HCT116 (cell line): ENCODE data around the gene MTHFS. TPM values are rescaled to one million over a fixed set of nuclear protein-coding genes. Genes with fewer than 3 reads are reported as not detected.

ENCODE experiments used
- ATAC-seq: fragments of 200-7000 bp; cut with Tn5 transposase; 2 replicates; pipeline ENCODE4 v1.9.1; 2020; ENCODE audit warnings: mild to moderate bottlenecking, moderate library complexity
- BruUV-seq: library from RNA; stranded (reverse); fragments of 400-500 nt; replicated peaks from 2 replicates; lab custom pipeline; 2021; lab: Mats Ljungman, UMichigan
- CTCF ChIA-PET: fragments of 300-600 bp; sonication (Branson Sonifier 250); formaldehyde crosslinking; loops from one replicate; lab custom pipeline; 2021; ENCODE audit warnings: antibody characterized with exemption; lab: Charles Lee
- POLR2A ChIA-PET: fragments of 300-600, 350-600 bp; sonication (Branson Sonifier 250); formaldehyde crosslinking; loops from one replicate; lab custom pipeline; 2021; ENCODE audit warnings: antibody characterized with exemption; lab: Charles Lee
- RAD21 ChIA-PET, 2 experiments: fragments of 300-600 bp; sonication (Branson Sonifier 250); formaldehyde crosslinking; loops; one replicate each; lab custom pipeline; 2023; ENCODE audit warnings: low total read pairs in 2 of 2; ENCODE audit not compliant: uncharacterized antibody in 2 of 2, unreplicated experiment in 2 of 2, low non-redundant PET in 1 of 2; lab: Charles Lee
- DNase-seq: peaks from one replicate; pipeline ENCODE4 v3.0.0-alpha.2; 2010; ENCODE audit warnings: low read depth, low spot score
- H2AFZ ChIP-seq: fragments of 200-600 bp; shearing (Covaris generic), sonication (generic); 2 replicates; pipeline ENCODE4 v1.6.1; 2017; ENCODE audit warnings: low read depth, mixed run types, mixed read lengths, antibody characterized with exemption, low read length; ENCODE audit not compliant: poor library complexity, severe bottlenecking
- H3K27ac ChIP-seq: 2 replicates; pipeline ENCODE4 v1.5.1; 2012; ENCODE audit warnings: low read depth, low read length
- H3K27me3 ChIP-seq: fragments of 200-600 bp; sonication (generic); 2 replicates; pipeline ENCODE4 v1.6.1; 2016; ENCODE audit warnings: mixed run types, low read length, mixed read lengths; ENCODE audit not compliant: insufficient read depth
- H3K36me3 ChIP-seq, 2 experiments: fragments of 200-500 bp in 1 of 2; fragments of 200-600 bp in 1 of 2; sonication (Bioruptor generic) in 1 of 2; sonication (generic) in 1 of 2; 2 replicates each; pipeline versions ENCODE4 v1.5.1 to v1.6.1; 2014 to 2016; ENCODE audit warnings: low read length in 2 of 2, inconsistent platforms in 1 of 2, mixed read lengths in 1 of 2, mixed run types in 1 of 2; ENCODE audit not compliant: insufficient read depth in 2 of 2, control insufficient read depth in 1 of 2
- H3K4me1 ChIP-seq, 2 experiments: fragments of 200-600 bp in 1 of 2; sonication (generic) in 1 of 2; 2 replicates each; pipeline versions ENCODE4 v1.5.1 to v1.6.1; 2012 to 2017; ENCODE audit warnings: low read length in 2 of 2, inconsistent platforms in 1 of 2, mild to moderate bottlenecking in 1 of 2, mixed read lengths in 1 of 2, mixed run types in 1 of 2, moderate library complexity in 1 of 2; ENCODE audit not compliant: insufficient read depth in 2 of 2, control insufficient read depth in 1 of 2
- H3K4me2 ChIP-seq: fragments of 200-600 bp; sonication (generic); 2 replicates; pipeline ENCODE4 v1.6.1; 2017; ENCODE audit warnings: mixed run types, low read length, mixed read lengths
- H3K4me3 ChIP-seq, 2 experiments: fragments of 200-600 bp in 1 of 2; sonication (generic) in 1 of 2; replicated peaks in 1 of 2; 2 replicates each; pipeline ENCODE4 v1.5.1; 2011 to 2016; ENCODE audit warnings: low read length in 2 of 2, control low read depth in 1 of 2, low read depth in 1 of 2, mild to moderate bottlenecking in 1 of 2, mixed read lengths in 1 of 2, mixed run types in 1 of 2
- H3K79me2 ChIP-seq: fragments of 200-600 bp; sonication (generic); 2 replicates; pipeline ENCODE4 v1.6.1; 2017; ENCODE audit warnings: mild to moderate bottlenecking, mixed run types, low read length, moderate library complexity, mixed read lengths; ENCODE audit not compliant: insufficient read depth
- H3K9ac ChIP-seq: fragments of 200-600 bp; sonication (generic); 2 replicates; pipeline ENCODE4 v1.6.1; 2016; ENCODE audit warnings: low read length, mixed read lengths
- H3K9me2 ChIP-seq: fragments of 200-600 bp; sonication (generic), shearing (Covaris generic); 2 replicates; pipeline ENCODE4 v1.6.1; 2017; ENCODE audit warnings: mixed run types, mild to moderate bottlenecking, moderate library complexity; ENCODE audit not compliant: insufficient read depth
- H3K9me3 ChIP-seq, 2 experiments: fragments of 200-500 bp in 1 of 2; fragments of 200-600 bp in 1 of 2; sonication (Bioruptor generic) in 1 of 2; sonication (generic) in 1 of 2; 2 replicates each; pipeline ENCODE4 v1.6.1; 2014 to 2017; ENCODE audit warnings: low read length in 2 of 2, mixed read lengths in 2 of 2, inconsistent platforms in 1 of 2, low read depth in 1 of 2, mild to moderate bottlenecking in 1 of 2, mixed run types in 1 of 2, moderate library complexity in 1 of 2; ENCODE audit not compliant: control insufficient read depth in 1 of 2, insufficient read depth in 1 of 2
- H4K20me1 ChIP-seq: fragments of 200-600 bp; sonication (generic), shearing (Covaris generic); 2 replicates; pipeline ENCODE4 v1.6.1; 2017; ENCODE audit warnings: mixed run types, mild to moderate bottlenecking, moderate library complexity; ENCODE audit not compliant: insufficient read depth
- ATF3 ChIP-seq: IDR thresholded peaks from 2 replicates; pipeline ENCODE4 v1.6.1; 2012
- CBX3 ChIP-seq: IDR thresholded peaks from 2 replicates; pipeline ENCODE4 v1.6.1; 2012; ENCODE audit warnings: low read depth
- CEBPB ChIP-seq: IDR thresholded peaks from 2 replicates; pipeline ENCODE4 v1.6.1; 2012; ENCODE audit warnings: low read depth
- EGR1 ChIP-seq: IDR thresholded peaks from 2 replicates; pipeline ENCODE4 v1.6.1; 2012; ENCODE audit warnings: low read depth
- FOSL1 ChIP-seq: IDR thresholded peaks from 2 replicates; pipeline ENCODE4 v1.6.1; 2012; ENCODE audit warnings: low read depth
- JUND ChIP-seq: IDR thresholded peaks from 2 replicates; pipeline ENCODE4 v1.6.1; 2012
- POLR2A ChIP-seq: IDR thresholded peaks from 2 replicates; pipeline ENCODE4 v1.7.0; 2011; ENCODE audit warnings: borderline replicate concordance; ENCODE audit not compliant: insufficient read depth, insufficient read length; ENCODE audit errors: extremely low read depth
- POLR2AphosphoS5 ChIP-seq: IDR thresholded peaks from 2 replicates; pipeline ENCODE4 v1.6.1; 2011; ENCODE audit warnings: mild to moderate bottlenecking, low read depth, low read length, moderate library complexity
- RAD21 ChIP-seq: IDR thresholded peaks from 2 replicates; pipeline ENCODE4 v1.6.1; 2012; ENCODE audit warnings: low read depth, mild to moderate bottlenecking
- REST ChIP-seq: IDR thresholded peaks from 2 replicates; pipeline ENCODE4 v1.6.1; 2012; ENCODE audit warnings: low read depth
- TCF7L2 ChIP-seq: IDR thresholded peaks from 2 replicates; pipeline ENCODE4 v1.7.0; 2011; ENCODE audit warnings: borderline replicate concordance, inconsistent platforms; ENCODE audit not compliant: insufficient read depth, insufficient read length; ENCODE audit errors: extremely low read depth
- ZBTB33 ChIP-seq: IDR thresholded peaks from 2 replicates; pipeline ENCODE4 v1.6.1; 2011; ENCODE audit warnings: mild to moderate bottlenecking, low read length, moderate library complexity; ENCODE audit not compliant: insufficient replicate concordance; ENCODE audit errors: extremely low read depth
- ZFX ChIP-seq: fragments of 450-650 bp; IDR thresholded peaks from 2 replicates; pipeline ENCODE4 v1.6.1; 2017
- intact Hi-C: fragments of 100-400 bp; cut with micrococcal nuclease; formaldehyde crosslinking; loops from 2 replicates; pipeline ENCODE4 v1.10.0; 2022
- total RNA-seq: library from RNA; stranded (reverse); gene quantifications from one replicate; pipeline ENCODE4 v1.2.1, GENCODE V29; 2021; ENCODE audit not compliant: unreplicated experiment
- TF ChIP-seq, protein P1 (sequence below), 3 experiments: fragments of 200-600 bp in 1 of 3; sonication (generic) in 1 of 3; IDR thresholded peaks in 2 of 3; conservative IDR thresholded peaks in 1 of 3; 2 replicates each; pipeline ENCODE4 v1.5.1; 2012 to 2017; ENCODE audit warnings: low read depth in 2 of 3, low read length in 2 of 3, antibody characterized with exemption in 1 of 3, borderline replicate concordance in 1 of 3, control low read depth in 1 of 3, mild to moderate bottlenecking in 1 of 3, mixed read lengths in 1 of 3, mixed run types in 1 of 3, moderate library complexity in 1 of 3; ENCODE audit not compliant: insufficient read depth in 1 of 3
- TF ChIP-seq, protein P2 (sequence below): IDR thresholded peaks from 2 replicates; pipeline ENCODE4 v1.6.1; 2012

Gene MTHFS
- total RNA-seq, 1 experiment from 2014 or later, result 30.5 TPM

DNA sequence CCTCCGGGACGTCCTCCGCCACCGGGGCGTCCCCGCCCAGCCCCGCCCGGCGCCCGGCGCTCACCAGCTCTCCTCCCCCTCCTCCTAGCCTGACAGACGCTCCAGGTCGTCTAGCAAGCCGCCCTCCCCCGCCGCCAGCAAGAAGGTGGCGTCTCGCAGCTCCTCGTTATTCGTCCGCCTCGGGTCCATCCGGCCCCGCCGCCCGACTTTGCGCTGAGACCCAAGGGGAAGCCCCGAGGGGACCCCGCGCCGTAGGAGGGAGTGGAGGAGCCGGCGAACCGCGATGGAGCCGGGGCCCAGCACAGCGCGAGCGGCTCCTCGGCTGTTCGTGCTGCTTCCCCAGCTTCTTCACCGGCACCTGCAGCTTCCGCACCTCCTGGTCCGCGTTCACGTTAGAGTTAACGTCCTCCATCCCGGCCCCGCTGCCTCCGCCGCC is 26.3 kb upstream of the MTHFS start:
- peaks cover 29% of the 10 kb centered on the region for H3K79me2 ChIP-seq
- peak overlapping the region; percentile 92 to 94 for H3K4me3 ChIP-seq
- ChIA-PET POLR2A (interaction anchor here (0.6 to 1.5 kb wide), 12 partner anchors 9 to 756 kb away, joined by 3 to 15 read pairs (median 3); partner anchors contain the start of genes MTHFS and TMED3), RAD21 (interaction anchor here in 1 of 2 experiments (1.0 kb wide), 1 partner anchor 27 kb away, joined by 3 read pairs; the partner anchor contains the start of gene MTHFS), CTCF (interaction anchor here (0.7 to 1.5 kb wide), 2 partner anchors 25 to 73 kb away, joined by 3 to 4 read pairs; no protein-coding TSS in a partner anchor)
- H3K36me3 ChIP-seq, result peaks cover 2 to 19% of the 10 kb centered on the region in 2 experiments; a peak in 2 of 4 replicates
- peak overlapping the region; percentile 81 for H3K9ac ChIP-seq
- H3K27me3 ChIP-seq, result no peaks in the 10 kb centered on the region
- no peak for TF ChIP-seq POLR2A
- no peak for TF ChIP-seq ZBTB33
- no peak for TF ChIP-seq POLR2AphosphoS5
- TF ChIP-seq TCF7L2, result no peak
- TF ChIP-seq JUND, result no peak
- TF ChIP-seq, protein P1, sequence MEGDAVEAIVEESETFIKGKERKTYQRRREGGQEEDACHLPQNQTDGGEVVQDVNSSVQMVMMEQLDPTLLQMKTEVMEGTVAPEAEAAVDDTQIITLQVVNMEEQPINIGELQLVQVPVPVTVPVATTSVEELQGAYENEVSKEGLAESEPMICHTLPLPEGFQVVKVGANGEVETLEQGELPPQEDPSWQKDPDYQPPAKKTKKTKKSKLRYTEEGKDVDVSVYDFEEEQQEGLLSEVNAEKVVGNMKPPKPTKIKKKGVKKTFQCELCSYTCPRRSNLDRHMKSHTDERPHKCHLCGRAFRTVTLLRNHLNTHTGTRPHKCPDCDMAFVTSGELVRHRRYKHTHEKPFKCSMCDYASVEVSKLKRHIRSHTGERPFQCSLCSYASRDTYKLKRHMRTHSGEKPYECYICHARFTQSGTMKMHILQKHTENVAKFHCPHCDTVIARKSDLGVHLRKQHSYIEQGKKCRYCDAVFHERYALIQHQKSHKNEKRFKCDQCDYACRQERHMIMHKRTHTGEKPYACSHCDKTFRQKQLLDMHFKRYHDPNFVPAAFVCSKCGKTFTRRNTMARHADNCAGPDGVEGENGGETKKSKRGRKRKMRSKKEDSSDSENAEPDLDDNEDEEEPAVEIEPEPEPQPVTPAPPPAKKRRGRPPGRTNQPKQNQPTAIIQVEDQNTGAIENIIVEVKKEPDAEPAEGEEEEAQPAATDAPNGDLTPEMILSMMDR (IDR thresholded peaks at IDR 0.05 in 2 of 3, conservative IDR thresholded peaks at IDR 0.05 in 1 of 3; ENCODE audit: borderline replicate concordance in 1 of 3, insufficient read depth in 1 of 3, low read depth in 2 of 3, low read length in 2 of 3), result no peak
- TF ChIP-seq, protein P2, sequence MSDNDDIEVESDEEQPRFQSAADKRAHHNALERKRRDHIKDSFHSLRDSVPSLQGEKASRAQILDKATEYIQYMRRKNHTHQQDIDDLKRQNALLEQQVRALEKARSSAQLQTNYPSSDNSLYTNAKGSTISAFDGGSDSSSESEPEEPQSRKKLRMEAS, result no peak
- TF ChIP-seq ATF3, result no peak
- no peak for TF ChIP-seq CBX3
- no peak for TF ChIP-seq FOSL1
- TF ChIP-seq RAD21, result no peak
- TF ChIP-seq EGR1, result no peak
- TF ChIP-seq ZFX, result no peak
- TF ChIP-seq CEBPB, result no peak
- TF ChIP-seq REST, result no peak
- intact Hi-C loops, result no loop called here
- H3K9me3 ChIP-seq, result peaks cover 12 to 34% of the 10 kb centered on the region in 2 experiments; a peak in 3 of 4 replicates
- peak overlapping the region; percentile 90 for H3K4me2 ChIP-seq
- H2AFZ ChIP-seq, result no peak overlapping the region
- peaks cover 10 to 16% of the 10 kb centered on the region in 2 experiments; a peak in 3 of 4 replicates for H3K4me1 ChIP-seq
- H4K20me1 ChIP-seq, result no peaks in the 10 kb centered on the region
- no peaks in the 10 kb centered on the region for H3K9me2 ChIP-seq
- H3K27ac ChIP-seq, result peak overlapping the region; percentile 97
- TSS peak; percentile 48 for BruUV-seq
- ATAC-seq (peak; percentile 62), DNase-seq (no peak)
